Activated gamma-delta T cell (primary cell): ENCODE data around the gene MYRIP.
"Not testable (repeated sequence)": the region's sequence is repeated elsewhere in the genome, so short reads cannot be mapped to it uniquely, and the experiment has no call there.

ENCODE experiments used
- DNase-seq: peaks from one replicate; lab custom pipeline; 2025; lab: John Stamatoyannopoulos, UW

The MYRIP gene

DNA sequence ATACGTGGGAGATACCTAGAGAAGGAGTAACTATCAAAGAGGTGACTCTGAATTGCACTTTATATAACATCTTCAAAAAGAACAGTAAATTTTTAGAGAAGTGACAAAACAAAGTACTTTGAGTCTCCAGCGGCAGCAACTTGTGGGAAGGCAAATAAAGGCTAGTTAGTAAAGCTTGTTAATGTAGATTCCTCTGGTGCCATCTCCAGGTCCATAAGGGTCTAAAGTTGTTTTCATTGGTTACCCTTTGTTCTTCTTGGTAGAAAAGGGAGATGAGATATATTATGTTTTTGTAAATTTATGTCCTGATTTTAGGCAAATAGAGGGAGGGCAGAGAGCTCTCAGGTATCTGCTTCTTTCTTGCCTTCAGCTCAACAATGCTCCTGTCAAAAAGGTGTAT, 161.6 kb downstream of the MYRIP start:
- no peak for DNase-seq

DNA sequence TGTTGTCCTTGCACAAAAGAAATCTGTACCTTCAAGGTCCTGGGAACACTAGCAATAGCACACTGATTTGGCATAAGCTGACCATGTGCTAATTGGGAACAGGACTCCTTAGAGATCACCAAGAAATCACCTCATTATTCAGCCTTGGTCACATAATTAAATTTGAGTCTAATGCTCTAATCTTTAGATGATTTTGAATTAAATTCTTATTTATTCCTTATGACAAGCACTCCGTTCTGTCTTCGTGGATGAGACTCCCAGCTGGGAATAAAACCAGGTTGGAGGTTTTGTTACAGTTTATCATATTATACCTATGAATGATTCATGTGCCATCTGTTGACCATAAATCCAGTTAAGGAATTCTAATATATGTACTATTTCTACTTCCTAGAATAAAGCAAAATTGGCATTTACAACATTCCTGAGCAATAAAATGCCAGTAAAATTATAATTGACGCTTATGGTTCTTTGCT, 162.2 kb downstream of the MYRIP start:
- no peak for DNase-seq

DNA sequence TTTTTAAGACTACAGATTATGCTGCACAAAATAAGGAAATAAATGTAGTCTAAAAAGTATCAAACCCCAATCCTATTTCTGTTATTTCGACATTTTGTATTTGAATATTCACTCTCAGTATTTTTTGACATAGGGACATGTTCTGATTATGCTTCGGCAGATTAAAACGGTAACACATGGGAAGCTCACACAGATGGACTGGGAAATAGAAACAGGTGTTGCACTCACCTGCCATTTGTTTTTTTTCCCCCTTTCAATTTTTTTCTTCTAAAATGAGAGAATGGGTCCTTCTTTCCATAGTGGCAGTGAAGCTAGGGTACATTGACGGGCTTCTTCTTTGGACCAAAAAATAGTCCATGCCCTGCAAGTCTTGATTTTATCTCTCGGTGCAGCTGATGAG, 163.1 kb downstream of the MYRIP start:
- no peak for DNase-seq

- DNase-seq: no peak
Observed at GRCh38 chr3:39977058-39977794, 167.8 kb downstream of the MYRIP start.

- no peak for DNase-seq
Observed at GRCh38 chr3:39978308-39978707, 168.9 kb downstream of the MYRIP start.

DNA sequence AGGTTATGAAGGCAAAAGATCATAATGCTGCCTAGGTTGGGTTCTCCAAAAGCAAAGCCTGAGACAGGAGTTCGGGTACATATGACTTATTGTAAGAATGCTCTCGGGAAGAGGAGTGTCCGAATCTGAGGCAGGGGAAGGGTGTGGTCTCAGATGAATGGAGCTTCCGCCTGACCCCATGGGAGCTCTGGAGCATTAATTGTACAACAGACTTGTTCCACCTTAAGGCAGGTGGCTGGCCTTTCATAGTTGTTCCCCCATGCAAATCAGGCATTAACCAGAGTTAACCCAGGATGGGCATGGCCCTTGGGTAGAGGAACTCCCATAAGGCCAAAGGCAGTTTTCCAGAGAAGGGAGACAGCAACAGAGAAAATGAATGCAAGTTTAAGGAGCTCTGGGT, 170.6 kb downstream of the MYRIP start:
- DNase-seq: no peak

- DNase-seq: no peak
Observed at GRCh38 chr3:39980781-39981180, 171.4 kb downstream of the MYRIP start.

DNA sequence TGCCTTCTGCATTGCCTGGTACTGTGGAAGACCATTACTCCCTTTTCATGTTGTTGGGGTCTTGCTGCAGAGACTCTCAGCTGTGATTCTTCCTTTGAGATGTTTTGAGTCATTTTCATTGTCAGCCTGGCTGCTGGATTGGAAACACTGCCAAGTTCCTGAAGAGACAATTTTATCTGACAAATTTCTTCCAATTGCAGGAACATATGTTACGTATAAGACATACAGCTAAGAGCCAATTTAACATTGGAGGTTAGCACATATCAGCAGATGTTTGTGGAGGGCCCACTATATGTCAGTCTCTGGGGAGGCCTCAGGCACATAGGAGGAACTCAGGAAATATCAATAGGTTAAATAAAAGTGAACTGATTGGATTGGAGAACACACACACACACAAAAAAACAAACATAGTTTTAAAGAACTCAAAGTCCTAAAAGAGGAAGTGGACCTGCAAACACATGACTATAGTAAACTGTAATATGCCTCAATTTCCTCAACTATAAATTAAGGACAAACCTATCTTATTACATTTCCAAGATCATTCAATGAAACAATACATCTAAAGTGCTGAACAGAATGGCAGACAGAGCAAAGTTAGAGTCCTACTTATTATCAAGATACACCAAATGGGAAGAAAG, 172.3 kb downstream of the MYRIP start:
- DNase-seq: no peak

DNA sequence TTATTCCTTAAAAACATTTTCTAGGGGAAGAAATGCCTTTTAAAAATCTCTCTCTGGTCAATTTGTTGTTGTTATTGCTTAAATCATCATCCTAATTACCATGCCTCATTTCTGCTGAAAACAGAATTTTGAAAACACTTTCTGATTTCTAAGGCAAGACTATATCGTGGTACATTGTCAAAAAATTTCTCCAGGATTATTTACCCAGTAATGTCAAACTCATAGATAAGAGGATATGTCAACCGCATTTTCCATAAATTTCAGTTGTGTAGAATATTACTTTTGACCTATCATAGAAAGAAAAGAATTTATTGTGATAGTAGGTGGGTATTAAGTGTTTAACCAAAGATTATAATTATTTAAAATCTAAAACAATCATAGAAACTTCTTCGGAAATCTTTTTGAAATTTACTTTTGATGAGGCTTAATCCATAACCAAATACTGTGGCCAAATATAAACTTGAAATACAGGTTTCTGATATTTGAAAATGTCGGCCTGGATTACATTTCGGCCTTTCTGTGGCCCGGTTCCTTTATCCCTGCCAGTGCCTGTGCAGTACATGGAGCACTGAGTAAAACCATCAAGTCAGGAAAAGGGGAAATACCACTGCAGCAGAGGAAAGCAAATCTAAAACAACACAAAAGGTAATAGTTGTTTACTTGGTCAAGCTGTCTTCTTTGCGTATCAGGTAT, 173.4 kb downstream of the MYRIP start:
- no peak for DNase-seq

GRCh38 chr3:39989746-39990145, 180.3 kb downstream of the MYRIP start:
- no peak for DNase-seq

DNA sequence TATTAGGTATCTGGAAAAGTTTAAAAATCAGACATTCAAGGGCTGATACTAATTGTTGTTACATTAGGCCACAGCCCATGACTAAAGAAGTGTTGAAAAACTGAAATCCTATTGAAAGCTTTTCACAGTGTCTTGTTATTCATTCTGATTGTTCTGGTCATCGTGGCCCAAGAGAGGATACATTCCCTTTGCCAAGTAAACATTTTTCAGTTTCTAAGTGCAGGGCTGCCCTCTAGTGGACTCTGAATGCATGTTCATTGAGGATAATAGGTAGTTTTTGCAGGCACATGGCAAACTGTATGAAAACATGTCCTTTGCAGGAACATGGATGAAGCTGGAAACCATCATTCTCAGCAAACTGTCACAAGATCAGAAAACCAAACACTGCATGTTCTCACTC, 181.1 kb downstream of the MYRIP start:
- no peak for DNase-seq

GRCh38 chr3:40008796-40009195, 199.4 kb downstream of the MYRIP start:
- DNase-seq: no peak

GRCh38 chr3:40009991-40010390, 200.6 kb downstream of the MYRIP start:
- DNase-seq: no peak

DNA sequence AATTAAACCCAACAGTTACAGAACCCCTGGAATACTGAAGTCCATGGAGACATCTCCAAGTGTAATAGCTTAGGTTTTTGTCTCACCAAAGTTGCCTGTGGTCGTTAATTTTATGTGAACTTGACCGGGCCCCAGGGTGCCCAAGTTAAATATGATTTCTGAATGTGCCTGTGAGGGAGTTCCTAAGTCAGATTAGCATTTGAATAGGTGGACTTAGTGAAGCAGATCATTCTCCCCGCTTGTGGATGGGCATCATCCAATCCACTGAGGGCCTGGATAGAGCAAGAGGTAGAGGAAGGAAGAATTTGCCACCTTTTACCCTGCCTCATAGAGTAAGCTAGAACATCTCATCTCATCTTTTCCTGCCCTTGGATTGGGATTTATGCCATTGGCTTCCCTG, 203.0 kb downstream of the MYRIP start:
- DNase-seq: no peak

DNA sequence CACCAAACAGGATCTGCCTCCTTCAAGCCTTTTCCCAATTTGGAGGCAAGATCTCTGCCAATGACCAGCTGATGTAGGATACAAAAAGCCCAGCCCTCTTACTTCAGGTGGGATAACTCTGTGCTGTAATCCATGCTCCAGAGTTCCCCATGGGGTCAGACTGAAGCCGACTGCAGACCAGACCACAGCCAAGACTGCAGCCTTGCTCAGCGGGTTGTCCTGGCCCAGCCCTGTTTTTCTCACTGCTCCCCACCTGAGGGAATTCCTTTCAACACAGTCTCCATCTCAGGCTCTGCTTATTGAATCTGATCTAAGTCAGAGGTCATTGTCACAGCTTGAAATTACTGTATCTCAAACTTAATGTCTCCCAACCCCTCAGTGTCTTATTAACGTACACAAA, 207.0 kb downstream of the MYRIP start:
- no peak for DNase-seq

GRCh38 chr3:40018369-40018768, 209.0 kb downstream of the MYRIP start:
- DNase-seq: no peak

- no peak for DNase-seq
Observed at GRCh38 chr3:40019376-40019775, 210.0 kb downstream of the MYRIP start.

GRCh38 chr3:40020689-40021088, 211.3 kb downstream of the MYRIP start:
- no peak for DNase-seq

- no peak for DNase-seq
Observed at GRCh38 chr3:40021338-40021737, 211.9 kb downstream of the MYRIP start.

DNA sequence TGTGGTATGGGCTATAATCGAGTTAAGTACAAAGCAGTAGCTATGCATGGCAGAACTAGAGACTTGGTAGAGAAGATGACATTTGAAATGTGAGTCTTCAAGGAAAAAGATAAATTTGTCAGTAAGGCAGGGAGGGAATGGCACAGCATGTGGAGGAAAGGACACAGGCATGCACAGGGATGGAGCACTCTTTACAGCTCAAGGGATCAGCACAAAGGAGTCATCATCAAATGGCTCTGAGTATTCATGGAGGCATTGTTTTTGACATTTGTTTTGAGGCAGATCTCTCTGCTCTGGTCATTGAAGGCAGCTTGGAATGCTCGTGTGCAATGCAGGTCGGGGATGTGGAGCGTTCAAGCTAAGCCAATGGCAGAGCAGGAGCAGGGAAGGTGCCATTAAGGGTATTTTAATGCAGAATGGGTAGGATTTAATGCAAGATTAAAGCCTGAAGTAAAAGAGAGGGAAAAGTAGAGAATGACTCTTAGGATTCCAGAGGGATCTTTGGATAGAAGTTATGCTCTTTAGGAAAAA, 213.0 kb downstream of the MYRIP start:
- no peak for DNase-seq

DNA sequence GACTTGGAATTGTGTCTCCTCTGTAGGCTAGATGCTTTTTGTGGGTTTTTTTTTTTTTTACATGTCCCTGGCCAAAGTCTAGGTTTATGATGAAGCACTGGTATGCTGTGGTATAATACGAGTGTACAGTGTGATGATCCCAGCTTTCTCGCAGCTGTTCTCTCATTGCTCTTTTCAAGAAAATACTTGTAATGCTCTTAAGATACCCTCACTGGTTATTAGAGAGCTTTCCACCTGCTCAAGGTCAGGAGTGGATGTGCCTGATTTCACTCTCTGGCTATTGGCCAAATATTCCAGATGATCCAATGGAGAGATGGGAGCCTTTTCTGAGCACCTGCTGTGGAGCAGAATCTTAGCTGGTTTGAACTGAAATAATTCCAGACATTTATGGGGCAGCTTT, 215.1 kb downstream of the MYRIP start:
- DNase-seq: no peak

DNA sequence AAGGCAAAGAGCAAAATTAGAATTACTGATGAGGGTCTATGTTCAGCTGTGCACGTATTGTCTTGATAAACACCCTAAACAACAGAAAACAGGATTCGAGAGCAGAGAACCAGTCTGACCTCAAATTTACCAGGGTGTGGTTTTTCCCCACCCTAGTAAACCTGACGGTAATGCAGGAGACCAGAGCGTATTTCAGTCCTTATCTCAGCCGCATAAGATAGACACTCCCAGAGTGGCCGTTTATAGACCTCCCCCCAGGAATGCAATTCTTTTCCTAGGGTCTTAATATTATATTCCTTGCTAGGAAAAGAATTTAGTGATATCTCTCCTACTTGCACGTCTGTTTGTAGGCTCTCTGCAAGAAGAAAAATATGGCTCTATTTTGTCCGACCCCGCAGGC, 216.5 kb downstream of the MYRIP start:
- not testable (repeated sequence) for DNase-seq

GRCh38 chr3:40035177-40035576, 225.8 kb downstream of the MYRIP start:
- DNase-seq: no peak
